Esophagus squamous epithelium (tissue), 4 donors: ENCODE data around the gene PALM.

Experiments
- CTCF ChIP-seq, 6 experiments: fragments of 450-650 bp in 4 of 6; fragments of 200-600 bp in 2 of 6; sonication (generic) in 2 of 6; IDR thresholded peaks; one replicate each; pipeline ENCODE4 v1.5.1; 2016 to 2019; ENCODE audit warnings: antibody characterized with exemption in 6 of 6, mild to moderate bottlenecking in 4 of 6, moderate library complexity in 4 of 6
- POLR2A ChIP-seq, 4 donors: fragments of 450-650 bp; IDR thresholded peaks; one replicate each; pipeline ENCODE4 v1.6.1; 2017; ENCODE audit warnings: antibody characterized with exemption in 4 of 4, mild to moderate bottlenecking in 4 of 4, moderate library complexity in 3 of 4

- no peak for TF ChIP-seq CTCF (IDR thresholded peaks at IDR 0.05)
- no peak for TF ChIP-seq POLR2A (IDR thresholded peaks at IDR 0.05)
Observed at GRCh38 chr19:781800-782184, 73.1 kb downstream of the PALM start.
